GM23338 (cell line): Measurements from ENCODE around the gene PDGFRB. TPM values are rescaled to one million over a fixed set of nuclear protein-coding genes. Genes with fewer than 3 reads are reported as not detected.

Experiments
- ATAC-seq: fragments of 200-7000 bp; cut with Tn5 transposase; 3 replicates; pipeline ENCODE4 v1.9.1; 2020
- DNase-seq: peaks from one replicate; pipeline ENCODE4 v3.0.0-alpha.2; 2015; ENCODE audit warnings: low spot score
- H2AFZ ChIP-seq: fragments of 200-600 bp; sonication (generic); 2 replicates; pipeline ENCODE4 v1.8.0; 2016; ENCODE audit warnings: antibody characterized with exemption, mild to moderate bottlenecking, moderate library complexity
- H3F3A ChIP-seq: fragments of 200-600 bp; sonication (generic); replicated peaks from 2 replicates; pipeline ENCODE4 v1.8.0; 2017; ENCODE audit warnings: antibody characterized with exemption, mixed run types, low read depth
- H3K27ac ChIP-seq: fragments of 200-600 bp; sonication (generic); 2 replicates; pipeline ENCODE4 v1.6.1; 2016; ENCODE audit warnings: low read depth
- H3K27me3 ChIP-seq: fragments of 200-600 bp; sonication (generic); 2 replicates; pipeline ENCODE4 v1.8.0; 2016; ENCODE audit warnings: mild to moderate bottlenecking, mixed run types, moderate library complexity; ENCODE audit not compliant: insufficient read depth
- H3K36me3 ChIP-seq: fragments of 200-600 bp; sonication (generic); 2 replicates; pipeline ENCODE4 v1.8.0; 2016; ENCODE audit warnings: mild to moderate bottlenecking; ENCODE audit not compliant: insufficient read depth
- H3K4me1 ChIP-seq: fragments of 200-600 bp; sonication (generic); 2 replicates; pipeline ENCODE4 v1.8.0; 2016; ENCODE audit warnings: mild to moderate bottlenecking, moderate library complexity; ENCODE audit not compliant: insufficient read depth
- H3K4me2 ChIP-seq: fragments of 200-600 bp; sonication (generic); 2 replicates; pipeline ENCODE4 v1.7.1; 2017; ENCODE audit warnings: mixed run types
- H3K4me3 ChIP-seq: fragments of 200-600 bp; sonication (generic); 2 replicates; pipeline ENCODE4 v1.6.1; 2016; ENCODE audit warnings: mixed run types
- H3K79me2 ChIP-seq: fragments of 200-600 bp; sonication (generic); replicated peaks from 2 replicates; pipeline ENCODE4 v1.8.0; 2017; ENCODE audit warnings: mild to moderate bottlenecking; ENCODE audit not compliant: insufficient read depth
- H3K9me2 ChIP-seq: fragments of 200-600 bp; sonication (generic); 2 replicates; pipeline ENCODE4 v1.8.0; 2017; ENCODE audit not compliant: insufficient read depth
- H4K20me1 ChIP-seq: fragments of 200-600 bp; sonication (generic); replicated peaks from 2 replicates; pipeline ENCODE4 v1.8.0; 2017; ENCODE audit warnings: mild to moderate bottlenecking; ENCODE audit not compliant: insufficient read depth
- H3K27ac Mint-ChIP-seq: 2 replicates; pipeline ENCODE4 v1.8.0; 2020; ENCODE audit warnings: inconsistent platforms, mild to moderate bottlenecking, moderate library complexity, mixed read lengths
- H3K27me3 Mint-ChIP-seq: 3 replicates; pipeline ENCODE4 v1.8.0; 2022; ENCODE audit warnings: low read depth, mild to moderate bottlenecking, moderate library complexity, mixed read lengths, inconsistent platforms; ENCODE audit not compliant: insufficient read depth, poor library complexity
- H3K36me3 Mint-ChIP-seq: 3 replicates; pipeline ENCODE4 v1.8.0; 2021; ENCODE audit warnings: low read depth, mild to moderate bottlenecking, inconsistent platforms, moderate library complexity, mixed read lengths
- H3K4me1 Mint-ChIP-seq: 3 replicates; pipeline ENCODE4 v1.8.0; 2020; ENCODE audit warnings: mild to moderate bottlenecking, inconsistent platforms, mixed read lengths
- H3K4me3 Mint-ChIP-seq: 3 replicates; pipeline ENCODE4 v1.8.0; 2021; ENCODE audit warnings: moderate library complexity, mild to moderate bottlenecking, inconsistent platforms, mixed read lengths
- H3K9me3 Mint-ChIP-seq: 3 replicates; pipeline ENCODE4 v1.8.0; 2020; ENCODE audit warnings: moderate library complexity, mild to moderate bottlenecking, inconsistent platforms, mixed read lengths
- CREB1 ChIP-seq: fragments of 250-450 bp; sonication (Bioruptor Pico); IDR thresholded peaks from 2 replicates; pipeline ENCODE4 v1.5.0; 2020; ENCODE audit warnings: low read depth, mild to moderate bottlenecking, moderate library complexity
- EZH2 ChIP-seq: fragments of 200-600 bp; sonication (generic); IDR thresholded peaks from one replicate; pipeline ENCODE4 v1.8.0; 2017; ENCODE audit warnings: antibody characterized with exemption, mild to moderate bottlenecking, low read depth; ENCODE audit not compliant: unreplicated experiment
- EZH2phosphoT487 ChIP-seq: fragments of 200-600 bp; sonication (generic); IDR thresholded peaks from one replicate; pipeline ENCODE4 v1.8.1; 2018; ENCODE audit warnings: antibody characterized with exemption; ENCODE audit not compliant: unreplicated experiment
- JUNB ChIP-seq: IDR thresholded peaks from one replicate; pipeline ENCODE4 v1.6.1; 2016; ENCODE audit warnings: antibody characterized with exemption; ENCODE audit not compliant: unreplicated experiment
- NANOG ChIP-seq: IDR thresholded peaks from 2 replicates; pipeline ENCODE4 v1.6.1; 2016; ENCODE audit warnings: antibody characterized with exemption, borderline replicate concordance
- STAT1 ChIP-seq: IDR thresholded peaks from one replicate; pipeline ENCODE4 v1.6.1; 2016; ENCODE audit warnings: antibody characterized with exemption; ENCODE audit not compliant: unreplicated experiment
- ZNF114 ChIP-seq: fragments of 250-450 bp; sonication (Bioruptor Pico); IDR thresholded peaks from 2 replicates; pipeline ENCODE4 v1.5.0; 2020; ENCODE audit warnings: mild to moderate bottlenecking, moderate library complexity
- ZNF331 ChIP-seq: fragments of 250-450 bp; sonication (Bioruptor Pico); IDR thresholded peaks from 2 replicates; pipeline ENCODE4 v1.5.0; 2020; ENCODE audit warnings: low read depth, mild to moderate bottlenecking, moderate library complexity
- polyA plus RNA-seq: library from polyadenylated mRNA; unstranded; fragments of >200 nt; fragmentation: Nextera tagmentation; extraction: Ambion mirVana; gene quantifications from 2 replicates; pipeline ENCODE4 v1.2.1, GENCODE V29; 2016
- total RNA-seq: library from RNA; depleted of rRNA; stranded (reverse); fragments of >200 nt; shearing (Covaris generic); gene quantifications from 2 replicates; pipeline ENCODE4 v1.2.3, GENCODE V29; 2014
- TF ChIP-seq, protein P1 (sequence below): IDR thresholded peaks from 2 replicates; pipeline ENCODE4 v1.6.1; 2016; ENCODE audit warnings: antibody characterized with exemption
- TF ChIP-seq, protein P2 (sequence below): IDR thresholded peaks from one replicate; pipeline ENCODE4 v1.6.1; 2018; ENCODE audit warnings: antibody characterized with exemption; ENCODE audit not compliant: unreplicated experiment
- TF ChIP-seq, protein P3 (sequence below): fragments of 250-450 bp; sonication (Bioruptor Pico); IDR thresholded peaks from 2 replicates; pipeline ENCODE4 v1.5.0; 2020; ENCODE audit warnings: mild to moderate bottlenecking, moderate library complexity

The PDGFRB gene
- total and polyA plus RNA-seq, 2 experiments from 2014 or later, result 4.5 to 11.3 TPM

DNA sequence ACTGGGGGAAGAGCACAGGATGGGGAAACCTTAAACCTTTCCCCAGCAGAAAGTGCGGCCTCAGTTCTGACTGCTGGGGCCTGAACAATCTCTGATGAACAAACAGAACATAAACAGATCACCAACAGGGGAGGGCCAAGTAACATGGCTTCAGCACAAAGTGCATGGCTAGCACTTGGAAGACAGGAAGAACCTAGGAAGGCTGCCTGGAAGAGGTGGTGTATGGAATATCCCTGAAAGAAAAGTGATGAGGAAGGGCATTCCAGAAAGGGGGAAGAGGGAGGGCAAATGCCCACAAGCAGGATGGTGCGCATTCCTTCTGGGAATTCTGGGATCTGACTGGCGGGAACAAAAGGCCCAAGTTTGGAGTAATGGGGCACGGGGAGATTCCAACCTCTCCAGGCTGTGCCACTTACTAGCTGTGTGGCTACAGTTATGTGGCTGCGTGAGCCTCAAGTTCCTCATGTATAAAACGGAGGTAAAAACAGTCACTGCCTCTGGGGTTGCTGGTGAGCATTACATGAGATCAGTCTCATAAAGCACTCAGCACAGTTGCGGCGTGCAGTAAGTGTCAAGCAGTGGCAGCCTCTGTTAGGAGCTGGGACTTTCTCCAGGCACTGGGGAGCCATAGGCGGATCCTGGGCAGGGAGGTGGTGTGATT lies 1.6 kb downstream of the PDGFRB start (continued):
- TF ChIP-seq, protein P1, sequence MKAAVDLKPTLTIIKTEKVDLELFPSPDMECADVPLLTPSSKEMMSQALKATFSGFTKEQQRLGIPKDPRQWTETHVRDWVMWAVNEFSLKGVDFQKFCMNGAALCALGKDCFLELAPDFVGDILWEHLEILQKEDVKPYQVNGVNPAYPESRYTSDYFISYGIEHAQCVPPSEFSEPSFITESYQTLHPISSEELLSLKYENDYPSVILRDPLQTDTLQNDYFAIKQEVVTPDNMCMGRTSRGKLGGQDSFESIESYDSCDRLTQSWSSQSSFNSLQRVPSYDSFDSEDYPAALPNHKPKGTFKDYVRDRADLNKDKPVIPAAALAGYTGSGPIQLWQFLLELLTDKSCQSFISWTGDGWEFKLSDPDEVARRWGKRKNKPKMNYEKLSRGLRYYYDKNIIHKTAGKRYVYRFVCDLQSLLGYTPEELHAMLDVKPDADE, result no peak

DNA sequence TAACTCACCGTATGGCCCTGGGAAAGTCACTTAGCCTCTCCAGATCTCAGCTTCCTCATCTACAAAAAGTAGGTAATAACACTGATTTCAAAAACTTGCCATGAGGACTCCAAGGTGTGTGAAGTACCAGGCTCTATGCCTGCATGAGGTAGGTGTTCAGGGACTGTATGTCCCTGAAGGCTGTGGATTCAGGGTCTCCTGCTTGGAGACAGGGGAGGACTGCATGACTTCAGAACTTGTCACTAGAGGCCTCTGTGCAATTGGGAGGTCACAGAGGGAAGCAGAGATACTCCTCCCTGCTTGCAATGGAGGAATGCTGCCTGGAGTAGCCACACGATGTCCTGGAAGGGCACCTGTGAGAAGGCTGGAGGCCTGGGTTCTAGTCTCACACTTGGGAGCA lies 2.2 kb downstream of the PDGFRB start:
- Histone ChIP-seq H3K36me3 (no peaks in the 10 kb centered on the region), H3K4me3 (no peak overlapping the region), H4K20me1 (no peaks in the 10 kb centered on the region), H3K27ac (no peak overlapping the region; the same call in 1 of the 2 replicates), H3F3A (no peaks in the 10 kb centered on the region), H2AFZ (no peak overlapping the region), H3K9me2 (no peaks in the 10 kb centered on the region), H3K4me2 (peak overlapping the region; percentile 42; the same call in 1 of the 2 replicates), H3K4me1 (peaks cover 25% of the 10 kb centered on the region), H3K79me2 (no peaks in the 10 kb centered on the region), H3K27me3 (no peaks in the 10 kb centered on the region)
- no peaks in the 10 kb centered on the region for H3K36me3 Mint-ChIP-seq
- H3K9me3 Mint-ChIP-seq, result no peaks in the 10 kb centered on the region
- TF ChIP-seq EZH2 (no peak), ZNF114 (no peak), STAT1 (no peak), NANOG (no peak), CREB1 (CRISPR knock-in tag) (no peak), JUNB (no peak), ZNF331 (CRISPR knock-in tag) (no peak), EZH2phosphoT487 (no peak)
- TF ChIP-seq, protein P1, result no peak
- TF ChIP-seq, protein P2, sequence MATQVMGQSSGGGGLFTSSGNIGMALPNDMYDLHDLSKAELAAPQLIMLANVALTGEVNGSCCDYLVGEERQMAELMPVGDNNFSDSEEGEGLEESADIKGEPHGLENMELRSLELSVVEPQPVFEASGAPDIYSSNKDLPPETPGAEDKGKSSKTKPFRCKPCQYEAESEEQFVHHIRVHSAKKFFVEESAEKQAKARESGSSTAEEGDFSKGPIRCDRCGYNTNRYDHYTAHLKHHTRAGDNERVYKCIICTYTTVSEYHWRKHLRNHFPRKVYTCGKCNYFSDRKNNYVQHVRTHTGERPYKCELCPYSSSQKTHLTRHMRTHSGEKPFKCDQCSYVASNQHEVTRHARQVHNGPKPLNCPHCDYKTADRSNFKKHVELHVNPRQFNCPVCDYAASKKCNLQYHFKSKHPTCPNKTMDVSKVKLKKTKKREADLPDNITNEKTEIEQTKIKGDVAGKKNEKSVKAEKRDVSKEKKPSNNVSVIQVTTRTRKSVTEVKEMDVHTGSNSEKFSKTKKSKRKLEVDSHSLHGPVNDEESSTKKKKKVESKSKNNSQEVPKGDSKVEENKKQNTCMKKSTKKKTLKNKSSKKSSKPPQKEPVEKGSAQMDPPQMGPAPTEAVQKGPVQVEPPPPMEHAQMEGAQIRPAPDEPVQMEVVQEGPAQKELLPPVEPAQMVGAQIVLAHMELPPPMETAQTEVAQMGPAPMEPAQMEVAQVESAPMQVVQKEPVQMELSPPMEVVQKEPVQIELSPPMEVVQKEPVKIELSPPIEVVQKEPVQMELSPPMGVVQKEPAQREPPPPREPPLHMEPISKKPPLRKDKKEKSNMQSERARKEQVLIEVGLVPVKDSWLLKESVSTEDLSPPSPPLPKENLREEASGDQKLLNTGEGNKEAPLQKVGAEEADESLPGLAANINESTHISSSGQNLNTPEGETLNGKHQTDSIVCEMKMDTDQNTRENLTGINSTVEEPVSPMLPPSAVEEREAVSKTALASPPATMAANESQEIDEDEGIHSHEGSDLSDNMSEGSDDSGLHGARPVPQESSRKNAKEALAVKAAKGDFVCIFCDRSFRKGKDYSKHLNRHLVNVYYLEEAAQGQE, result no peak
- TF ChIP-seq, protein P3, sequence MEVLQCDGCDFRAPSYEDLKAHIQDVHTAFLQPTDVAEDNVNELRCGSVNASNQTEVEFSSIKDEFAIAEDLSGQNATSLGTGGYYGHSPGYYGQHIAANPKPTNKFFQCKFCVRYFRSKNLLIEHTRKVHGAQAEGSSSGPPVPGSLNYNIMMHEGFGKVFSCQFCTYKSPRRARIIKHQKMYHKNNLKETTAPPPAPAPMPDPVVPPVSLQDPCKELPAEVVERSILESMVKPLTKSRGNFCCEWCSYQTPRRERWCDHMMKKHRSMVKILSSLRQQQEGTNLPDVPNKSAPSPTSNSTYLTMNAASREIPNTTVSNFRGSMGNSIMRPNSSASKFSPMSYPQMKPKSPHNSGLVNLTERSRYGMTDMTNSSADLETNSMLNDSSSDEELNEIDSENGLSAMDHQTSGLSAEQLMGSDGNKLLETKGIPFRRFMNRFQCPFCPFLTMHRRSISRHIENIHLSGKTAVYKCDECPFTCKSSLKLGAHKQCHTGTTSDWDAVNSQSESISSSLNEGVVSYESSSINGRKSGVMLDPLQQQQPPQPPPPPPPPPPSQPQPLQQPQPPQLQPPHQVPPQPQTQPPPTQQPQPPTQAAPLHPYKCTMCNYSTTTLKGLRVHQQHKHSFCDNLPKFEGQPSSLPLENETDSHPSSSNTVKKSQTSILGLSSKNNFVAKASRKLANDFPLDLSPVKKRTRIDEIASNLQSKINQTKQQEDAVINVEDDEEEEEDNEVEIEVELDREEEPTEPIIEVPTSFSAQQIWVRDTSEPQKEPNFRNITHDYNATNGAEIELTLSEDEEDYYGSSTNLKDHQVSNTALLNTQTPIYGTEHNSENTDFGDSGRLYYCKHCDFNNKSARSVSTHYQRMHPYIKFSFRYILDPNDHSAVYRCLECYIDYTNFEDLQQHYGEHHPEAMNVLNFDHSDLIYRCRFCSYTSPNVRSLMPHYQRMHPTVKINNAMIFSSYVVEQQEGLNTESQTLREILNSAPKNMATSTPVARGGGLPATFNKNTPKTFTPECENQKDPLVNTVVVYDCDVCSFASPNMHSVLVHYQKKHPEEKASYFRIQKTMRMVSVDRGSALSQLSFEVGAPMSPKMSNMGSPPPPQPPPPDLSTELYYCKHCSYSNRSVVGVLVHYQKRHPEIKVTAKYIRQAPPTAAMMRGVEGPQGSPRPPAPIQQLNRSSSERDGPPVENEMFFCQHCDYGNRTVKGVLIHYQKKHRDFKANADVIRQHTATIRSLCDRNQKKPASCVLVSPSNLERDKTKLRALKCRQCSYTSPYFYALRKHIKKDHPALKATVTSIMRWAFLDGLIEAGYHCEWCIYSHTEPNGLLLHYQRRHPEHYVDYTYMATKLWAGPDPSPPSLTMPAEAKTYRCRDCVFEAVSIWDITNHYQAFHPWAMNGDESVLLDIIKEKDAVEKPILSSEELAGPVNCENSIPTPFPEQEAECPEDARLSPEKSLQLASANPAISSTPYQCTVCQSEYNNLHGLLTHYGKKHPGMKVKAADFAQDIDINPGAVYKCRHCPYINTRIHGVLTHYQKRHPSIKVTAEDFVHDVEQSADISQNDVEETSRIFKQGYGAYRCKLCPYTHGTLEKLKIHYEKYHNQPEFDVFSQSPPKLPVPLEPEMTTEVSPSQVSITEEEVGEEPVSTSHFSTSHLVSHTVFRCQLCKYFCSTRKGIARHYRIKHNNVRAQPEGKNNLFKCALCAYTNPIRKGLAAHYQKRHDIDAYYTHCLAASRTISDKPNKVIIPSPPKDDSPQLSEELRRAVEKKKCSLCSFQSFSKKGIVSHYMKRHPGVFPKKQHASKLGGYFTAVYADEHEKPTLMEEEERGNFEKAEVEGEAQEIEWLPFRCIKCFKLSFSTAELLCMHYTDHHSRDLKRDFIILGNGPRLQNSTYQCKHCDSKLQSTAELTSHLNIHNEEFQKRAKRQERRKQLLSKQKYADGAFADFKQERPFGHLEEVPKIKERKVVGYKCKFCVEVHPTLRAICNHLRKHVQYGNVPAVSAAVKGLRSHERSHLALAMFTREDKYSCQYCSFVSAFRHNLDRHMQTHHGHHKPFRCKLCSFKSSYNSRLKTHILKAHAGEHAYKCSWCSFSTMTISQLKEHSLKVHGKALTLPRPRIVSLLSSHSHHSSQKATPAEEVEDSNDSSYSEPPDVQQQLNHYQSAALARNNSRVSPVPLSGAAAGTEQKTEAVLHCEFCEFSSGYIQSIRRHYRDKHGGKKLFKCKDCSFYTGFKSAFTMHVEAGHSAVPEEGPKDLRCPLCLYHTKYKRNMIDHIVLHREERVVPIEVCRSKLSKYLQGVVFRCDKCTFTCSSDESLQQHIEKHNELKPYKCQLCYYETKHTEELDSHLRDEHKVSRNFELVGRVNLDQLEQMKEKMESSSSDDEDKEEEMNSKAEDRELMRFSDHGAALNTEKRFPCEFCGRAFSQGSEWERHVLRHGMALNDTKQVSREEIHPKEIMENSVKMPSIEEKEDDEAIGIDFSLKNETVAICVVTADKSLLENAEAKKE (CRISPR knock-in tag), result no peak
- no peak for ATAC-seq
- DNase-seq, result no peak
- H3K4me1 Mint-ChIP-seq, result peaks cover 28% of the 10 kb centered on the region
- H3K27me3 Mint-ChIP-seq, result peaks cover 14% of the 10 kb centered on the region
- H3K4me3 Mint-ChIP-seq, result no peak overlapping the region
- no peak overlapping the region for H3K27ac Mint-ChIP-seq
